ENCODE results near the gene FXYD4.
"Not testable (repeated sequence)": the region's sequence is repeated elsewhere in the genome, so short reads cannot be mapped to it uniquely, and the experiment has no call there.

The FXYD4 gene

DNA sequence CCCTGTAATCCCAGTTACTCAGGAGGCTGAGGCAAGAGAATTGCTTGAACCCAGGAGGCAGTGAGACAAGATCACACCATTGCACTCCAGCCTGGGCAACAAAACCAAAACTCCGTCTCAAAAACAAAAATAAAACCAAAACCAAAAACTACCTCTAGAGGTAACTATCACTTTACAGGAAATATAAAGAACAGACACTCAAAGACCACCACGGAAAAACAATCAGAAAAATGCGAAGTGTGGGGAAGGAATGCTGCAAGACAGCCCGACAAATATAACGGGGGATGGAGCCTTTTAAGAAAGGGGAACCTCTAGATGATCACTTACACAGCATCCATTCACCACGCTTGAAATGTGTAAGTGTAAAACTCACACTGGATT lies 33.3 kb downstream of the FXYD4 start:
- in situ Hi-C loops (cut with HindIII; ENCODE audit: low pct_ligation_motif_present, low pct_unique_long_range_greater_than_20kb, low sequenced_read_pairs): no loop called here
- no peak for DNase-seq

- peak; percentile 61 for DNase-seq
- in situ Hi-C loops (cut with HindIII; ENCODE audit: low pct_ligation_motif_present, low pct_unique_long_range_greater_than_20kb, low sequenced_read_pairs): no loop called here
Observed at GRCh38 chr10:43407148-43407575, 35.7 kb downstream of the FXYD4 start.

GRCh38 chr10:43407576-43408330 lies 36.3 kb downstream of the FXYD4 start:
- DNase-seq: peak; percentile 90
- in situ Hi-C loops (cut with HindIII; ENCODE audit: low pct_ligation_motif_present, low pct_unique_long_range_greater_than_20kb, low sequenced_read_pairs): no loop called here

DNA sequence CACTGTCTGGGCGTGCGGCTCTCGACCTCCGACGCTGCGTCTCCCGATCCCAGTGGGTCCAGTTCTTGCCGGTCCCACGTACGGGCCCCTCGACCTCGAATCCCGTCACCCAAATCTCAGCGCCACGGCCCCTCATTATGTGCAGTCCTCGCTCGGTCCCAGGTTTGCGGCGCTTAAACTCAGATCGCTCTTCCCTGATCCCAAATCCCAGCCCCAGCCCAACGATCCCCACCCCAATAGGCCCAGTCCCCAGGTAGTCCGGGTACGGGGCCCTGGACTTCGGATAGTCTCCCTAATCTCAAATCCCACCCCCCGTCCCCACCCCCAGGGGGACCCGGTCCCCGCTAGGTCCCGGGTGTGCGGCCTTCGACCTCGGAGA lies 36.9 kb downstream of the FXYD4 start:
- no peak for DNase-seq
- in situ Hi-C loops (cut with HindIII; ENCODE audit: low pct_ligation_motif_present, low pct_unique_long_range_greater_than_20kb, low sequenced_read_pairs): no loop called here

DNA sequence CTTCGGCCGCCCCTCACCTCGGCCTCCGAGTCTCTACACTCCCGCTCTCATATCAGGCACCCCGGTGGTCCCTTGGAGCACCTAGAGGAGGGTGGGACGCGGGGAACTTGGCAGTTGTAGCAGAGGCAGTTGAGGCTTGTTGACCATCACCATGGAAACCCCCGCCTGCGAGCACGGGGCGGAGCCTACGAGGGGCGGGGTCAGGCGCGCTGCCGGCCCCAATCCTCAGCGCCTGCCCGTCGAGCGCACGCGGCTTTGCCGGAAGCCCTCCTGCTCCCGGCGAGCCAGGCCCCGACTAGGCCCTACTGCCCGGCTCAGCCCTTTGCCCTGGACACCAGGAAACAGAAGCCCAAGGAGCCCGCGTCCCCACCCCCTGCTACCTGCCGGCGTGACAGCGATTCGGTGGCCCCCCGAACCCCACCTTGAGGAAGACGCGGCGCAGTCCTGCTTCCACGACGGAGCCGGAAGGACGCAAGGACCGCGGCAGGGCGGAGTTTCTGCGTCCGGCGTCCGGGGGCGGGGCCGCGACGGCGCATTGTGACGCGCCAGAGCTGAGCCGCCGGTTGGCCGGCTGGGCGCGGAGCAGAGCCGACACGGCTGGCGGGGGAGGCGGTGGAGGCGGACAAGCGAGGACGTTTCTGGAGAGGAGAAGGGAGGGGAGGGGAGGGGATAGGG lies 37.4 kb downstream of the FXYD4 start, which contains the start of gene HNRNPF:
HNRNPF (minus strand) TSS at position 477 of the 675 bp plus-strand sequence. CDS start 21,302 bp downstream, outside the sequence.
- in situ Hi-C loops (cut with HindIII; ENCODE audit: low pct_ligation_motif_present, low pct_unique_long_range_greater_than_20kb, low sequenced_read_pairs): no loop called here

GRCh38 chr10:43409385-43410109 lies 38.1 kb downstream of the FXYD4 start:
- in situ Hi-C loops (cut with HindIII; ENCODE audit: low pct_ligation_motif_present, low pct_unique_long_range_greater_than_20kb, low sequenced_read_pairs): no loop called here
- no peak for DNase-seq

More for the DNA sequence above, 37.4 kb downstream of the FXYD4 start, which contains the start of gene HNRNPF:
- peak; percentile 96 for DNase-seq

DNA sequence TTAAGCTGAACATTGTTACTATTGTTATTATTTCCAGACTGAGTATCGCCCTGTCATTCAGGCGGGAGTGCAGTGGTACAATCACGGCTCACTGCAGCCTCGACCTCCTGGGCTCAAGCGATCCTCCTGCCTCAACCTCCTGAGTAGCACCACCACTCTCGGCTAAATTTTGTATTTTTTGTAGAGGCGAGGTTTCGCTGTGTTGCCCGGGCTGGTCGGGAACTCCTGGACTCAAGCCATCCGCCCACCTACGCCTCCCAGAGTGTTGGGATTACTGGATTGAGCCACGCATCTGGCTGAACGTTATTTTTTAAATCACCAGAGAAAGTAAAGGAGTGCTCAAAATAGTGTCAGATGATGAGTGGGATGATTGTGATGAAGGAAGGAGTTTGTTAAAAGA lies 38.9 kb downstream of the FXYD4 start:
- in situ Hi-C loops (cut with HindIII; ENCODE audit: low pct_ligation_motif_present, low pct_unique_long_range_greater_than_20kb, low sequenced_read_pairs): no loop called here
- no peak for DNase-seq

GRCh38 chr10:43411536-43411935 lies 40.1 kb downstream of the FXYD4 start:
- in situ Hi-C loops (cut with HindIII; ENCODE audit: low pct_ligation_motif_present, low pct_unique_long_range_greater_than_20kb, low sequenced_read_pairs): no loop called here
- no peak for DNase-seq

- in situ Hi-C loops (cut with HindIII; ENCODE audit: low pct_ligation_motif_present, low pct_unique_long_range_greater_than_20kb, low sequenced_read_pairs): no loop called here
- DNase-seq: no peak
Observed at GRCh38 chr10:43415544-43415943, 44.1 kb downstream of the FXYD4 start.

GRCh38 chr10:43417950-43418768 lies 46.7 kb downstream of the FXYD4 start:
- no peak for DNase-seq
- in situ Hi-C loops (cut with HindIII; ENCODE audit: low pct_ligation_motif_present, low pct_unique_long_range_greater_than_20kb, low sequenced_read_pairs): no loop called here

GRCh38 chr10:43419997-43420368 lies 48.5 kb downstream of the FXYD4 start:
- in situ Hi-C loops (cut with HindIII; ENCODE audit: low pct_ligation_motif_present, low pct_unique_long_range_greater_than_20kb, low sequenced_read_pairs): no loop called here
- no peak for DNase-seq

DNA sequence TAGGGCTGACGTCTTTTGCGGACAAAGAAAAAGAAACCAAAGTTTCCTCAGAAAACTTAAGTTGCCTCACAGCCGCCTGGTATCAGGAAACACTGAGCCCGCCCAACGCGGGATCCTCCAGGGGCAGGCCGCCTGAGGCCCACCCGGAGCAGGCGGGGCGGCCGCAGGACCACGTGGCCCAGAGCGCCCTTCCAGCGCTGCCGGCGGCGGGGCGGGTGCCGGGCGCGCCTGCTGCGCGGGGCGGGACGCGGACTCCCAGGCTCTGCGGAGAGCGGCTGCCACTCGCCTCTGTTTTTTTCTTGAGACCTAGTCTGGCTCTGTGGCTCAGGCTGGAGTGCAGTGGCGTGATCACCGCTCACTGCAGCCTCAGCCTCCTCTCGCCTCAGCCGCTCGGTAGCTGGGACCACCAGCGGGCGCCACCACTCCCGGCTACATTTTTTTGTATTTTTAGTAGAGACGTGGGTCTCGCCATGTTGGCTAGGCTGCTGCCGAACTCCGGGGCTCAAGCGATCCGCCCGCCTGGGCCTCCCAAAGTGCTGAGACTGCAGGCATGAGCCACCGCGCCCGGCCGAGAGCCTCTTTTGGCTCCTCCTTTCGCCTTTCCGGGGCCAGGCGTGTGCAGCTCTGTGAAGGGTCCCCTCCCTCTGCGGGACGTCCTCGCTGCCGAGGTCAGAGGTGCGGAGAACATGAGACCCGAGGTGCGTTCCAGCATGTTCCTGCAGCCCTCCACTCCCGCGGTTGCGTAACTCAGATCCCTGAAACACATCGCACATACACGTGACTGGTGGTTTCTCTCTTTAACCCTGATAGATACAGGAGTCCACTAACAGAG lies 49.1 kb downstream of the FXYD4 start:
- in situ Hi-C loops (cut with HindIII; ENCODE audit: low pct_ligation_motif_present, low pct_unique_long_range_greater_than_20kb, low sequenced_read_pairs): no loop called here
- peak; percentile 77 for DNase-seq

GRCh38 chr10:43421201-43421507 lies 49.7 kb downstream of the FXYD4 start:
- in situ Hi-C loops (cut with HindIII; ENCODE audit: low pct_ligation_motif_present, low pct_unique_long_range_greater_than_20kb, low sequenced_read_pairs): no loop called here

GRCh38 chr10:43421519-43421918 lies 50.1 kb downstream of the FXYD4 start:
- in situ Hi-C loops (cut with HindIII; ENCODE audit: low pct_ligation_motif_present, low pct_unique_long_range_greater_than_20kb, low sequenced_read_pairs): no loop called here

More at GRCh38 chr10:43421201-43421507, 49.7 kb downstream of the FXYD4 start:
- DNase-seq: no peak

GRCh38 chr10:43421944-43422343 lies 50.5 kb downstream of the FXYD4 start:
- DNase-seq; in situ Hi-C loops (cut with HindIII; ENCODE audit: low pct_ligation_motif_present, low pct_unique_long_range_greater_than_20kb, low sequenced_read_pairs): not testable (repeated sequence)

More at GRCh38 chr10:43421519-43421918, 50.1 kb downstream of the FXYD4 start:
- DNase-seq: no peak

DNA sequence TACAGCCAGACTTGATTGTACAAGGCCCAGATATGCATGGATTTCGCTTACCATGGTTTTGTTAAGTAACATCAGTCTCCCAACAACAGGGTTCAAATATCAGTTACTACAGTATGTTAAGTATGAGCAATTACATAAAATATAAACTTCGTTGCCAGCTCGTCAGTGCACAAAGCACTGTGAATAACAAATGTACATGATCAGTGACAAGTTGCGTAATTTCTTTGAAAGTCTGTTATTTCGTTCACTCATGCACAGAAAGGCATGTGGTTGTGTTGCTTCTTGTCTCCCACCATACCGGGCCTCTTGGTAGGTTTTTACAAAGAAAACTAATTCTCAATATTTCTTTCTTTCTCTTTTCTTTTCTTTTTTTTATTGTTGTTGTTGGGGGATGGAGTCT lies 53.0 kb downstream of the FXYD4 start:
- DNase-seq: no peak
- in situ Hi-C loops (cut with HindIII; ENCODE audit: low pct_ligation_motif_present, low pct_unique_long_range_greater_than_20kb, low sequenced_read_pairs): no loop called here

All from ACHN (cell line).